Omental fat pad (tissue), 4 donors: ENCODE measurements around the gene RABAC1. TPM values are rescaled to one million over a fixed set of nuclear protein-coding genes. Genes with fewer than 3 reads are reported as not detected.

ENCODE experiments used
- ATAC-seq: fragments of 150-250 bp; one replicate; pipeline ENCODE4 v1.9.1; 2016; ENCODE audit warnings: mild to moderate bottlenecking, moderate library complexity; ENCODE audit not compliant: low FRiP score
- DNase-seq: peaks from one replicate; pipeline ENCODE4 v3.0.0-alpha.2; 2019; ENCODE audit warnings: low spot score
- CTCF ChIP-seq, 3 donors: fragments of 450-650 bp; IDR thresholded peaks; one replicate each; pipeline ENCODE4 v1.5.1; 2016 to 2017; ENCODE audit warnings: antibody characterized with exemption in 3 of 3, mild to moderate bottlenecking in 3 of 3, moderate library complexity in 2 of 3
- total RNA-seq, 4 donors: library from RNA; depleted of rRNA; stranded (reverse); fragments of >200 nt; gene quantifications; one replicate each; pipeline ENCODE4 v1.1.0, GENCODE V29; 2016

The RABAC1 gene
- total RNA-seq, 4 donors from 2014 or later, result 132 to 192 (median 167) TPM

DNA sequence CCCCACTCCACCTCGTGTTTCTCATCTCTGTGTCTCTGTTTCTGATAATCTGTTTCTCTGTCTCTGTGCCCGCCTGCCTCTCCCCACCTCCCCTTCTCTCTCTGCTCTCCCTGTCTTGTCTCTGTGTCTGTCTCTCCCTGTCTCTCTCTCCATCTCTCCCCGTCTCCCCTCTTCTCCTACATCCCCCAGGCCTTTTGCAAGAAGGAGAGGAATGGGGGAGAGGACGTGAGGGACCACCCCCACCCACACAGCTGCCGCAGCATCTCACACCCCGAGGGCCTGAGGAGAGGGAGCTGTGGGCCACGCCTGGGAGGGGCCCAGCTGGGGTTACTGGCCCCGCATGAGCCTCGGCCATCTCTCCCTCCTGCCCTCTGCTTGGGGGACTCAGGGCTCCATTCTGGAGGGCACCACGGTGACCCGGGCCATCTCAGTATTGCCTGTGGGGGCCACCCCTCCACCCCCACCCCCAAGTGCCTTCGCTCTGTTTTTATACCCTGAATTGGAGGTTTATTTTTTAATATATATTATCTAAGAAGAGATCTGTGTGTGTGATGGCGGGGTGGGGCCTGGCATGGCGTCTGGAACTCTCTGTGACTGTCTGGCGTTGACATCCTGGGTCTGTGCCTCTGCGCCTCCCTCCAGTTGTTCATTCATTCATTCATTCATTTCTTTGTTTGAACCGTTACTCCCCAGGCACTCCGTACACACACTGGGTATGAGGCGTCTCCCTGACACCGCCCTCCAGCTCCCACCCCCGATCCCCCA is 52.0 kb downstream of the RABAC1 start:
- no peak for DNase-seq
- no peak for ATAC-seq
- no peak for TF ChIP-seq CTCF (IDR thresholded peaks at IDR 0.05)

Other genes with a start within 250 kb of the RABAC1 start
- under 1 TPM in 1 of 4 donors, not detected in 3; 0.19 TPM for gene CEACAM6, start 203.8 kb downstream of the RABAC1 start, total RNA-seq
- 10 to 100 TPM in 1 of 4 donors, not detected in 3; 20.3 TPM for gene CEACAM3, start 162.7 kb downstream of the RABAC1 start, total RNA-seq
- not detected for gene LYPD4, start 114.6 kb downstream of the RABAC1 start, total RNA-seq
- gene DMRTC2, start 114.3 kb downstream of the RABAC1 start, total RNA-seq, result not detected
- gene RPS19, start 99.1 kb downstream of the RABAC1 start, total RNA-seq, result 100 to 1,000 TPM; 559 to 757 (median 617) TPM
- 1 to 10 TPM in 1 of 4 donors, under 1 TPM in 1, not detected in 2; 0.72 to 1.8 TPM for gene CD79A, start 82.0 kb downstream of the RABAC1 start, total RNA-seq
- gene ARHGEF1, start 76.1 kb downstream of the RABAC1 start, total RNA-seq, result 100 to 1,000 TPM in 1 of 4 donors, 10 to 100 TPM in 3; 53.1 to 129 (median 72.0) TPM
- gene ERFL, start 30.9 kb downstream of the RABAC1 start, total RNA-seq, result under 1 TPM in 1 of 4 donors, not detected in 3; 0.25 TPM
- under 1 TPM in 2 of 4 donors, not detected in 2; 0.13 to 0.28 TPM for gene ATP1A3, start 34.9 kb upstream of the RABAC1 start, total RNA-seq
- gene GRIK5, start 110.9 kb upstream of the RABAC1 start, total RNA-seq, result 1 to 10 TPM in 3 of 4 donors, under 1 TPM in 1; 0.32 to 2.1 (median 1.6) TPM
- gene ZNF574, start 116.8 kb upstream of the RABAC1 start, total RNA-seq, result 10 to 100 TPM; 11.6 to 22.9 (median 12.8) TPM
- gene POU2F2, start 173.1 kb upstream of the RABAC1 start, total RNA-seq, result 1 to 10 TPM in 3 of 4 donors, under 1 TPM in 1; 0.56 to 3.2 (median 1.5) TPM